DND-41 (cell line): Measurements from ENCODE around the gene NCLN.

ENCODE experiments used
- ATAC-seq: fragments of 200-7000 bp; cut with Tn5 transposase; 3 replicates; pipeline ENCODE4 v1.9.1; 2021; ENCODE audit warnings: low read depth; ENCODE audit not compliant: insufficient read depth
- DNase-seq: peaks from one replicate; pipeline ENCODE4 v3.0.0-alpha.2; 2020
- H2AFZ ChIP-seq: 2 replicates; pipeline ENCODE4 v1.6.0; 2012; ENCODE audit warnings: low read depth, low read length
- H3K27ac ChIP-seq: 2 replicates; pipeline ENCODE4 v1.5.1; 2012; ENCODE audit warnings: low read length, inconsistent platforms
- H3K27me3 ChIP-seq: fragments of 200-600 bp; sonication (generic); 2 replicates; pipeline ENCODE4 v1.6.0; 2012; ENCODE audit warnings: low read length, mild to moderate bottlenecking, inconsistent platforms; ENCODE audit not compliant: insufficient read depth, poor library complexity
- H3K36me3 ChIP-seq: 2 replicates; pipeline ENCODE4 v1.5.1; 2012; ENCODE audit warnings: low read length, inconsistent platforms; ENCODE audit not compliant: insufficient read depth
- H3K4me1 ChIP-seq: 2 replicates; pipeline ENCODE4 v1.5.1; 2012; ENCODE audit warnings: mild to moderate bottlenecking, low read length; ENCODE audit not compliant: insufficient read depth
- H3K4me2 ChIP-seq: 2 replicates; pipeline ENCODE4 v1.6.0; 2012; ENCODE audit warnings: mild to moderate bottlenecking, moderate library complexity, low read length, inconsistent platforms; ENCODE audit not compliant: insufficient read depth
- H3K4me3 ChIP-seq, 2 experiments: fragments of 200-600 bp in 1 of 2; shearing (Covaris generic) in 1 of 2; 2 replicates each; pipeline ENCODE4 v1.5.1; 2012 to 2016; ENCODE audit warnings: inconsistent platforms in 2 of 2, low read length in 2 of 2, mild to moderate bottlenecking in 2 of 2, low read depth in 1 of 2, moderate library complexity in 1 of 2
- H3K79me2 ChIP-seq: 2 replicates; pipeline ENCODE4 v1.6.0; 2012; ENCODE audit warnings: low read length, inconsistent platforms; ENCODE audit not compliant: insufficient read depth
- H3K9ac ChIP-seq: 2 replicates; pipeline ENCODE4 v1.6.0; 2012; ENCODE audit warnings: low read depth, mild to moderate bottlenecking, inconsistent platforms, low read length, moderate library complexity
- H3K9me3 ChIP-seq: 2 replicates; pipeline ENCODE4 v1.5.1; 2012; ENCODE audit warnings: low read length, moderate library complexity, mild to moderate bottlenecking, inconsistent platforms; ENCODE audit not compliant: insufficient read depth, severe bottlenecking
- H4K20me1 ChIP-seq: 2 replicates; pipeline ENCODE4 v1.6.0; 2012; ENCODE audit warnings: low read length; ENCODE audit not compliant: insufficient read depth
- EZH2 ChIP-seq: IDR thresholded peaks from 3 replicates; pipeline ENCODE4 v1.6.1; 2012; ENCODE audit warnings: borderline replicate concordance, low read depth, mild to moderate bottlenecking, moderate library complexity, low read length, inconsistent platforms; ENCODE audit not compliant: severe bottlenecking
- TF ChIP-seq, protein P1 (sequence below): IDR thresholded peaks from 2 replicates; pipeline ENCODE4 v1.5.1; 2012; ENCODE audit warnings: borderline replicate concordance, low read length, moderate library complexity, mild to moderate bottlenecking; ENCODE audit not compliant: poor library complexity, severe bottlenecking; ENCODE audit errors: extremely low read depth

NCLN gene

DNA sequence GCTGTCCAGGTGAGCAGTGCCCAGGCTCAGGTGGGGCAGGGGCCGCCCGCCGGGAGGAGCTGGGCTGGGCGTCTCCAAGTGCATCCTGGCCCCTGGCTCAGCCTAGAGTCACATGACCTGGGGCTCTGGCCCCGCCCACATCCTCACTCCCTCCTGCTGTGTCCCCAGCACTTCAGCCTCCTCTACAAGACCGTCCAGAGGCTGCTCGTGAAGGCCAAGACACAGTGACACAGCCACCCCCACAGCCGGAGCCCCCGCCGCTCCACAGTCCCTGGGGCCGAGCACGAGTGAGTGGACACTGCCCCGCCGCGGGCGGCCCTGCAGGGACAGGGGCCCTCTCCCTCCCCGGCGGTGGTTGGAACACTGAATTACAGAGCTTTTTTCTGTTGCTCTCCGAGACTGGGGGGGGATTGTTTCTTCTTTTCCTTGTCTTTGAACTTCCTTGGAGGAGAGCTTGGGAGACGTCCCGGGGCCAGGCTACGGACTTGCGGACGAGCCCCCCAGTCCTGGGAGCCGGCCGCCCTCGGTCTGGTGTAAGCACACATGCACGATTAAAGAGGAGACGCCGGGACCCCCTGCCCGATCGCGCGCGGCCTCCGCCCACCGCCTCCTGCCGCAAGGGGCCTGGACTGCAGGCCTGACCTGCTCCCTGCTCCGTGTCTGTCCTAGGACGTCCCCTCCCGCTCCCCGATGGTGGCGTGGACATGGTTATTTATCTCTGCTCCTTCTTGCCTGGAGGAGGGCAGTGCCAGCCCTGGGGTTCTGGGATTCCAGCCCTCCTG is 21.9 kb downstream of the NCLN start:
- Histone ChIP-seq H3K79me2 (no peaks in the 10 kb centered on the region), H3K27me3 (no peaks in the 10 kb centered on the region), H3K4me1 (no peaks in the 10 kb centered on the region), H3K9me3 (no peaks in the 10 kb centered on the region), H4K20me1 (no peaks in the 10 kb centered on the region; the same call in 1 of the 2 replicates), H2AFZ (no peak overlapping the region), H3K4me3 (no peak overlapping the region), H3K4me2 (no peak overlapping the region), H3K9ac (no peak overlapping the region), H3K27ac (no peak overlapping the region), H3K36me3 (peaks cover 60% of the 10 kb centered on the region)
- TF ChIP-seq, protein P1, sequence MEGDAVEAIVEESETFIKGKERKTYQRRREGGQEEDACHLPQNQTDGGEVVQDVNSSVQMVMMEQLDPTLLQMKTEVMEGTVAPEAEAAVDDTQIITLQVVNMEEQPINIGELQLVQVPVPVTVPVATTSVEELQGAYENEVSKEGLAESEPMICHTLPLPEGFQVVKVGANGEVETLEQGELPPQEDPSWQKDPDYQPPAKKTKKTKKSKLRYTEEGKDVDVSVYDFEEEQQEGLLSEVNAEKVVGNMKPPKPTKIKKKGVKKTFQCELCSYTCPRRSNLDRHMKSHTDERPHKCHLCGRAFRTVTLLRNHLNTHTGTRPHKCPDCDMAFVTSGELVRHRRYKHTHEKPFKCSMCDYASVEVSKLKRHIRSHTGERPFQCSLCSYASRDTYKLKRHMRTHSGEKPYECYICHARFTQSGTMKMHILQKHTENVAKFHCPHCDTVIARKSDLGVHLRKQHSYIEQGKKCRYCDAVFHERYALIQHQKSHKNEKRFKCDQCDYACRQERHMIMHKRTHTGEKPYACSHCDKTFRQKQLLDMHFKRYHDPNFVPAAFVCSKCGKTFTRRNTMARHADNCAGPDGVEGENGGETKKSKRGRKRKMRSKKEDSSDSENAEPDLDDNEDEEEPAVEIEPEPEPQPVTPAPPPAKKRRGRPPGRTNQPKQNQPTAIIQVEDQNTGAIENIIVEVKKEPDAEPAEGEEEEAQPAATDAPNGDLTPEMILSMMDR = no peak
- no peak for TF ChIP-seq EZH2
- DNase-seq (no peak), ATAC-seq (no peak)

DNA sequence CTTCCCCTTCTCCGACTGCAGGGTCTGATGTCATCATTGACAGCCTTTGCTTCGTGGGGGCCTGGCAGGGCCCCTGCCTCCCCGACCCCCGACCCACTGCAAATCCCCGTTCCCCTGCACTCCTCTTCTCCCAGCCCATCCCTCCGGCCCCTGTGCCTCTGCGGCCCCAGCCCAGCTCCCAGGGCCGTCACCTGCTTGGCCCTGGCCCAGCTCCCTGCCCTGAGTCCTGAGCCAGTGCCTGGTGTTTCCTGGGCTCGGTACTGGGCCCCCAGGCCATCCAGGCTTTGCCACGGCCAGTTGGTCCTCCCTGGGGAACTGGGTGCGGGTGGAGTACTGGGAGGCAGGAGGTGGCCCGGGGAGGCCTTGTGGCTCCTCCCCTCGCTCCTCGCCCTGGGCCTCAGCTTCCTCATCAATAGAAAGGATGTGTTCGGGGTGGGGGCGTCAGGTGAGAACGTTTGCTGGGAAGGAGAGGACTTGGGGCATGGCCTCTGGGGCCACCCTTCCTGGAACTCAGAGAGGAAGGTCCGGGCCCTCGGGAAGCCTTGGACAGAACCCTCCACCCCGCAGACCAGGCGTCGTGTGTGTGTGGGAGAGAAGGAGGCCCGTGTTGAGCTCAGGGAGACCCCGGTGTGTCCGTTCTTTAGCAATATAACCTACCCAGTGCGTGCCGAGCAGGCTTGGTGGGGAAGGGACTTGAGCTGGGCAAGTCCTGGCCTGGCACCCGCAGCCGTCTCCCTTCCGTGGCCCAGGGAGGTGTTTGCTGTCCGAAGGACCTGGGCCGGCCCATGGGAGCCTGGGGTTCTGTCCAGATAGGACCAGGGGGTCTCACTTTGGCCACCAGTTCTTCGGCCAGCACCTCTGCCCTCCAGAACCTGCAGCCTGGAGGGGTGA is 22.8 kb downstream of the NCLN start:
- Histone ChIP-seq H3K4me1 (no peaks in the 10 kb centered on the region), H3K9me3 (no peaks in the 10 kb centered on the region), H3K27ac (no peak overlapping the region), H3K9ac (no peak overlapping the region), H3K27me3 (no peaks in the 10 kb centered on the region), H4K20me1 (no peaks in the 10 kb centered on the region; the same call in 1 of the 2 replicates), H3K4me3 (no peak overlapping the region), H3K36me3 (peaks cover 55% of the 10 kb centered on the region), H2AFZ (no peak overlapping the region), H3K79me2 (no peaks in the 10 kb centered on the region), H3K4me2 (no peak overlapping the region)
- ATAC-seq = no peak
- TF ChIP-seq EZH2 = no peak
- TF ChIP-seq, protein P1 = no peak
- DNase-seq = no peak

DNA sequence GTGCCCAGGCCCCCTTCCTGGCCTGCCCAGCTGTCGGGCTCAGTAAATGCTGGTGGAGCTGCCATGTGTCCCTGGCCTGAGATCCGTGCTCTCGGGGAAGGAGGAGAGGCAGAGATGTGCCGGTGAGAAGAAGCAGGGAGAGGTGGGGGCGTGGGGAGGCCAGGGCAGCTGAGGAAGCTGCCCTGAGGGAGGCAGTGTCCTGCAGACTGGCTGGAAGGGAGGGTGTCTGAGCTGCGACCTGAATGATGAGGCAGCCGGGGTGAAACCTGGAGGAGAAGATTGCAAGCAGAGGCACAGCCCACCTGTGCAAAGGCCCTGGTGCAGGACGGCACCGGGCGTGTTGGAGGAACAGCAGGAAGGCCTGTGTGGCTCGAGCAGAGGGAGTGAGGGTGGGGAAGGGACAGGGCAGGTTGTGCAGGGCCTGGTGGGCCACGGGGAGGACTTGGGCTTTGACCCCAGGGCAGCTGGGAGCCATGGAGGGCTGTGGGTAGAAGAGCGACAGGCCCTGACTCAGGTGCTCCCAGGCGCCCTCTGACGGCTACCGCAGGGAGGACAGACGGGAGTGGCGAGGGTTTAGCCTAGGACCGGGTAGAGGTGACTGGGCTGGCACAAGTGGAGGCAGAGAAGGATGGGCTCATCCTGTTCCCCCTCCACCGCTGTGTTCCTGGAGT is 24.8 kb downstream of the NCLN start:
- TF ChIP-seq, protein P1 = peak; percentile 78
- TF ChIP-seq EZH2 = no peak
- DNase-seq (peak; percentile 68), ATAC-seq (peak; percentile 85)
- no peaks in the 10 kb centered on the region for H3K27me3 ChIP-seq
- no peaks in the 10 kb centered on the region for H4K20me1 ChIP-seq
- H3K9ac ChIP-seq = no peak overlapping the region
- H3K79me2 ChIP-seq = no peaks in the 10 kb centered on the region
- no peak overlapping the region for H3K4me2 ChIP-seq
- no peaks in the 10 kb centered on the region for H3K9me3 ChIP-seq
- H3K4me3 ChIP-seq = no peak overlapping the region
- H3K36me3 ChIP-seq = peaks cover 36% of the 10 kb centered on the region
- H3K27ac ChIP-seq = no peak overlapping the region
- no peaks in the 10 kb centered on the region for H3K4me1 ChIP-seq
- no peak overlapping the region for H2AFZ ChIP-seq
